Naive B cell (primary cell): Measurements from ENCODE around the gene KRT80. TPM values are rescaled to one million over a fixed set of nuclear protein-coding genes. Genes with fewer than 3 reads are reported as not detected.
A peak's percentile ranks its signal among the peaks of the same experiment; 100 is the strongest.

Source experiments
- ATAC-seq, 2 donors: fragments of 150-1000 bp; cut with Tn5 transposase; 2 replicates each; pipeline ENCODE4 v1.10.0; 2021; ENCODE audit warnings: low read depth in 2 of 2, mild to moderate bottlenecking in 2 of 2, moderate library complexity in 2 of 2
- DNase-seq: peaks from one replicate; pipeline ENCODE4 v3.0.0; 2022
- H3K27ac Mint-ChIP-seq, 6 donors: one replicate each; pipeline ENCODE4 v1.8.0; 2020 to 2022; ENCODE audit warnings: mild to moderate bottlenecking in 6 of 6, mixed read lengths in 6 of 6, moderate library complexity in 5 of 6, inconsistent platforms in 2 of 6
- H3K27me3 Mint-ChIP-seq, 3 donors: one replicate each; pipeline ENCODE4 v1.8.0; 2021 to 2022; ENCODE audit warnings: mixed read lengths in 3 of 3, mild to moderate bottlenecking in 1 of 3
- H3K36me3 Mint-ChIP-seq, 2 donors: one replicate each; pipeline ENCODE4 v1.8.0; 2020 to 2022; ENCODE audit warnings: mixed read lengths in 2 of 2, inconsistent platforms in 1 of 2, mild to moderate bottlenecking in 1 of 2
- H3K4me1 Mint-ChIP-seq, 3 donors: one replicate each; pipeline ENCODE4 v1.8.0; 2020 to 2022; ENCODE audit warnings: mixed read lengths in 3 of 3, inconsistent platforms in 1 of 3, mild to moderate bottlenecking in 1 of 3, moderate library complexity in 1 of 3
- H3K4me3 Mint-ChIP-seq, 8 donors: one replicate each; pipeline ENCODE4 v1.8.0; 2020 to 2022; ENCODE audit warnings: mild to moderate bottlenecking in 8 of 8, mixed read lengths in 8 of 8, moderate library complexity in 8 of 8, inconsistent platforms in 2 of 8
- H3K9me3 Mint-ChIP-seq, 7 donors: one replicate each; pipeline ENCODE4 v1.8.0; 2020 to 2022; ENCODE audit warnings: mixed read lengths in 7 of 7, mild to moderate bottlenecking in 5 of 7, inconsistent platforms in 2 of 7, moderate library complexity in 1 of 7
- polyA plus RNA-seq, 6 donors: library from polyadenylated mRNA; unstranded; fragments of 300-500 nt; fragmentation: Illumina TruSeq; gene quantifications; one replicate each; pipeline ENCODE4 v1.2.3, GENCODE V29; 2021; ENCODE audit warnings: low read depth in 6 of 6

Gene KRT80
- polyA plus RNA-seq, 6 donors from 2014 or later, result not detected

GRCh38 chr12:52141875-52142274 lies 49.9 kb downstream of the KRT80 start:
- DNase-seq, result no peak

DNA sequence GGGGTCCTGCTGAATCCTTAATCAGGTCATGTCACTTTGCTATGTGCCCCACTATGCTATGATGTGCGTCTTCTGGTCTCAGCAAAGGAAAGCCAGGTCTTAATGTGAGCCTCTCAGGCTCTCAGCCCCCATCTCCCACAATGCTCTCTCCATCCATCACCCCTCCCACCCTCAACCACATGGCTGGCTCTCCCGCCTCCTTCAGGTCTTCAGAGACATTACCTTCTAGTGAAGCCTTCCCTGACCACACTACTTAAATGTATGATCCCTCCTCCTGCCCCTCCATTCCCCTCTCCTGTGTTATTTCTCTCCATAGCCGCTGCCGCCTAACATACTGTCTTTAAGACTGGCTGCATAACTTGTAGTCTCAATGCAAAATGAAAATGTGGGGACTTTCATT lies 50.5 kb downstream of the KRT80 start:
- Mint-ChIP-seq H3K36me3 (no peaks in the 10 kb centered on the region), H3K4me3 (peak overlapping the region in 1 of 8 donors; percentile 48), H3K9me3 (no peaks in the 10 kb centered on the region), H3K4me1 (peaks cover 0 to 10% (median 8%) of the 10 kb centered on the region in 3 donors), H3K27me3 (peaks cover 8 to 17% (median 16%) of the 10 kb centered on the region in 3 donors), H3K27ac (peak overlapping the region in 1 of 6 donors; percentile 85)
- no peak for ATAC-seq
- no peak for DNase-seq

More at GRCh38 chr12:52141875-52142274, 49.9 kb downstream of the KRT80 start:
- peak overlapping the region in 1 of 6 donors; percentile 18 for H3K27ac Mint-ChIP-seq
- H3K4me3 Mint-ChIP-seq, result no peak overlapping the region
- H3K27me3 Mint-ChIP-seq, result peaks cover 5 to 17% (median 15%) of the 10 kb centered on the region in 3 donors
- H3K9me3 Mint-ChIP-seq, result no peaks in the 10 kb centered on the region
- H3K4me1 Mint-ChIP-seq, result peaks cover 0 to 10% (median 8%) of the 10 kb centered on the region in 3 donors
- no peaks in the 10 kb centered on the region for H3K36me3 Mint-ChIP-seq
- no peak for ATAC-seq

DNA sequence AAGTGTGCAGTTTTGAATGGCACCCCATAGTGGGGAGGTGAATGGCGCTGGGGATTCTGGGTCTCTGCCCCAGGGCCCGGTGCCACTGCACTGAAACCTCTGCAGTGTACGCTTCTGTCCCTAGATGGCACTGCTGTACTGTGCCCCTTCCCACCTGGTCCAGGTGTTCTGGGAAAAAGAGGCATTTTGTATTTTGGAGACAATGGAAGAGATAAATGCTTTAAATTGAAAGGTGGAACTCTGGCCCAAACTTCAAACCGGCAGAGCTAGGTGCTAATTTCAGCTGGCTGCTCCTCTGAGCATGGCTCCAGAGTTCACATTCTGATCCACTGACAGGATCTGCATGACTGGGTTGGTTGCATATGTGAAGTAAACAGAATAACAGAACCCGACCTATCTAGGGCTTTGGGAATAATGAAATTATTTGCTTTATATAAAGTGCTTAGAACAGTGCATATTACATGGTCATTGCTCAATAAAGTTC lies 52.2 kb downstream of the KRT80 start:
- Mint-ChIP-seq H3K27me3 (peaks cover 8 to 28% (median 21%) of the 10 kb centered on the region in 3 donors), H3K36me3 (no peaks in the 10 kb centered on the region), H3K4me1 (peaks cover 0 to 10% (median 8%) of the 10 kb centered on the region in 3 donors), H3K4me3 (no peak overlapping the region), H3K27ac (peak overlapping the region in 1 of 6 donors; percentile 67), H3K9me3 (no peaks in the 10 kb centered on the region)
- ATAC-seq, result peak; percentile 75 to 87
- DNase-seq, result no peak

- H3K27ac Mint-ChIP-seq, result peak overlapping the region in 1 of 6 donors; percentile 67
- ATAC-seq (no peak), DNase-seq (no peak)
Measured at GRCh38 chr12:52139147-52139546, 52.7 kb downstream of the KRT80 start.

GRCh38 chr12:52137746-52138145 lies 54.1 kb downstream of the KRT80 start:
- DNase-seq (no peak), ATAC-seq (no peak)
- peaks cover 16 to 31% (median 23%) of the 10 kb centered on the region in 3 donors for H3K27me3 Mint-ChIP-seq
- H3K4me1 Mint-ChIP-seq, result peaks cover 0 to 10% (median 8%) of the 10 kb centered on the region in 3 donors
- no peaks in the 10 kb centered on the region for H3K36me3 Mint-ChIP-seq
- H3K27ac Mint-ChIP-seq, result no peak overlapping the region
- peak overlapping the region in 1 of 8 donors; percentile 11 for H3K4me3 Mint-ChIP-seq
- H3K9me3 Mint-ChIP-seq, result no peaks in the 10 kb centered on the region

More at GRCh38 chr12:52139147-52139546, 52.7 kb downstream of the KRT80 start:
- H3K27me3 Mint-ChIP-seq, result peaks cover 8 to 31% (median 23%) of the 10 kb centered on the region in 3 donors
- peaks cover 0 to 10% (median 8%) of the 10 kb centered on the region in 3 donors for H3K4me1 Mint-ChIP-seq
- no peak overlapping the region for H3K4me3 Mint-ChIP-seq
- H3K36me3 Mint-ChIP-seq, result no peaks in the 10 kb centered on the region
- H3K9me3 Mint-ChIP-seq, result no peaks in the 10 kb centered on the region

GRCh38 chr12:52132754-52133161 lies 59.1 kb downstream of the KRT80 start:
- DNase-seq (no peak), ATAC-seq (no peak)
- peaks cover 0 to 4% (median 0%) of the 10 kb centered on the region in 3 donors for H3K4me1 Mint-ChIP-seq
- no peak overlapping the region for H3K4me3 Mint-ChIP-seq
- H3K27me3 Mint-ChIP-seq, result peaks cover 14 to 36% (median 32%) of the 10 kb centered on the region in 3 donors
- H3K27ac Mint-ChIP-seq, result peak overlapping the region in 1 of 6 donors; percentile 38
- H3K9me3 Mint-ChIP-seq, result peaks cover 0 to 6% (median 0%) of the 10 kb centered on the region in 7 donors
- peaks cover 0 to 8% of the 10 kb centered on the region in 2 donors for H3K36me3 Mint-ChIP-seq

DNA sequence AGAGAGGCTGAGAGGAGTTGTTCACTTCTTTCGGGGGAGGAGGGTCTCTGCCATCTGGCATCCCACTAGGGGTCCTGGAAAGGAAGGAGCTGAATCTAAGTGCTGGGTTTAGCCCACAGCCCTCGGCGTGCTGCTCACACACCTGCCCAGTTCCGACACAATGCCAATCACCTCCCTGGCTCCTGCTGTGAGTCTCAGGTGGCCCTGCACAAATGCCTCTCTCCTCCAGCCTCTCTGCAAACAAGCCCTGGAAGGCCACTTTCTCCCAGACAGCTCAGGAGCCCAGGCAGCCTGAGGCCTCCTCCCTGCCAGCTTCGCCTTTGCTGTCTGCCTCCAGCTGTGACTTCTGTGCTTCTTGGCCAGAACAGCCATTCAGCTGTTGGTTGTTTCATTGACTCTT lies 61.1 kb downstream of the KRT80 start:
- no peak overlapping the region for H3K4me3 Mint-ChIP-seq
- peaks cover 0 to 6% (median 0%) of the 10 kb centered on the region in 7 donors for H3K9me3 Mint-ChIP-seq
- DNase-seq (no peak), ATAC-seq (no peak)
- peaks cover 0 to 4% (median 0%) of the 10 kb centered on the region in 3 donors for H3K4me1 Mint-ChIP-seq
- peak overlapping the region in 1 of 6 donors; percentile 85 for H3K27ac Mint-ChIP-seq
- peaks cover 20 to 43% (median 41%) of the 10 kb centered on the region in 3 donors for H3K27me3 Mint-ChIP-seq
- H3K36me3 Mint-ChIP-seq, result peaks cover 0 to 8% of the 10 kb centered on the region in 2 donors

DNA sequence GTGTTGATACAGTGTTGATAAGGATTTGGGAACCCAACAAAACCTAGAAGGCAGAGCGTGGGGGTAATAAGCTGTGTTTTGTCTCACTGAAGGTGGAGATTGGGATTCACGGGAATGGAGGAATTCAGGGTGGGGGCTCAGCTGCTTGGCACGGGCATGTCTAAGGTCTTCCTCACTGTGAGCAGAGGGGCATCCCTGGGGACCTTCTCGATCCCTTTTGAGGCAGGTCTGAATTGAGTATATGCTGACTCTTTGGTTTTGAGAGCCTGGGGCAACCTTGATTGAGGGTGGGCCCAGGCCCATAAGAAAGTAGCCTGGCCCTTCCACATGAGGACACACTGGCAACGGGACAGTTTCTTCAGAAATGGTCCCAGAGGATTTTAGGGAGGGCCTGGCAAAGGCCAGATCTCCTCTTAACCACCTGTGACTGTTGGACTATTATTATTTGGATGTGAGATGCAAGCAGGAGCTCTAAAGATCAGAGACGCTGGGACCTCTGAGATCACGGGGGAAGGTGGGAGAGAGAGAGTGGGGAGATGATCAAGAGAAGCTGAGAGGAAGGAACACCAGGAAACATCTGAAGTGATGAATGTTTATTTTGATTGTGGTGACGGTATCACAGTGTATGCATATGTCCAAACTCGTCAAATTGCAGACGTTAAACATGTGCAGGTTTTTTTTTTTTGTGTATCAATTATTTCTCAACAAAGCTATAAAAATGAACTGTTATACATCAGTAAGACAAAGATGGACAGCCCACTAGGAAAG lies 63.9 kb downstream of the KRT80 start:
- Mint-ChIP-seq H3K27ac (peak overlapping the region in 1 of 6 donors; percentile 19), H3K4me1 (peaks cover 0 to 4% (median 0%) of the 10 kb centered on the region in 3 donors), H3K27me3 (peaks cover 13 to 40% (median 38%) of the 10 kb centered on the region in 3 donors), H3K36me3 (peaks cover 0 to 8% of the 10 kb centered on the region in 2 donors), H3K9me3 (peaks cover 0 to 6% (median 0%) of the 10 kb centered on the region in 7 donors), H3K4me3 (no peak overlapping the region)
- no peak for DNase-seq
- no peak for ATAC-seq

DNA sequence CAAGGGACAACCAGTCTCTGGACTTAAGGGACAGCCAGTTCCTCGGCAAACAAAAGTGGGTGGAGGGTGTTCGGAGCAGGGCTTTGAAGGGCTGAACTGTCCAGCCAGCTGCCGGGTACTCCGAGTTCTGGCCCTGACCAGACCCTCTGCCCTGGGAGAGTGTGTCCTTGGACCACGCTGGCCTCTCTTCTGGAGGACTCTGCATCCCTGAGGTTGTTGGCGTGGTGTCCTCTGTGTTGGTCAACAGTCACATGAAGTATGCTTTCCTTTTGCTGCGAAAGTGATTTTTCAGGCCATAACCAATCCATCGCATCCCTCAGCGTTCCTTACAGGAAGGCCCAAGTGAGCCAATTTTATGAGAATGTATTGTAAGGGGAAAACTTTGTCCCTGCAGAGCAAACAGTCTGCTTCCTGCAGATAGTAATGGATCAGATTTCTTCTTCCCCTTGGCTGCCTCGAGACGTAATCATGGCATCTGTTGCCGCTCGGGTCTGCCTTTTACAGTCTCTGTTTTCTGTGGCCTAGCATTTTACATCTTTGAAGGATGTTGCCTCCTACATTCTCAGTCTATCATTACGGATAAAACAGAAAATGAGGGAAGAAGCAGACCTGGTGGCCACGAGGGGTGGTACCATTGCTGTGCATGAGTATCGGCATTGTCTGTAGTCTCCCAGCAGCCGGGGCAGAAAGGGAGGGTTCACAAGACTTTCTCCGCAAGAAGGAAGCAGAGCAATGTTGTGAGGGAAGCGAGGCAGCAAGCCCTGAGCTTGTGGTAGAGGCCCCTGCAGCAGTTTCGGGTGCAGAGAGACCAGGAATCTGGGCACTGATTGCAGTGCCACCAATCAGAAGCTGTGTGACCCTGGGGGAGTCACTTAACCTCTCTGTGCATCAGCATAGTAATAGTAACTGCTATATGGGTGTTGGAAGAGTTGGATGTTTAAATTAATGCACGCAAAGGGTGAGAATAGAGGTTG lies 64.9 kb downstream of the KRT80 start:
- H3K4me3 Mint-ChIP-seq, result no peak overlapping the region
- H3K27ac Mint-ChIP-seq, result peak overlapping the region in 1 of 6 donors; percentile 11
- ATAC-seq (no peak), DNase-seq (no peak)
- peaks cover 11 to 38% (median 30%) of the 10 kb centered on the region in 3 donors for H3K27me3 Mint-ChIP-seq
- H3K4me1 Mint-ChIP-seq, result peaks cover 0 to 8% (median 3%) of the 10 kb centered on the region in 3 donors
- H3K36me3 Mint-ChIP-seq, result peaks cover 0 to 8% of the 10 kb centered on the region in 2 donors
- H3K9me3 Mint-ChIP-seq, result peaks cover 0 to 6% (median 0%) of the 10 kb centered on the region in 7 donors

DNA sequence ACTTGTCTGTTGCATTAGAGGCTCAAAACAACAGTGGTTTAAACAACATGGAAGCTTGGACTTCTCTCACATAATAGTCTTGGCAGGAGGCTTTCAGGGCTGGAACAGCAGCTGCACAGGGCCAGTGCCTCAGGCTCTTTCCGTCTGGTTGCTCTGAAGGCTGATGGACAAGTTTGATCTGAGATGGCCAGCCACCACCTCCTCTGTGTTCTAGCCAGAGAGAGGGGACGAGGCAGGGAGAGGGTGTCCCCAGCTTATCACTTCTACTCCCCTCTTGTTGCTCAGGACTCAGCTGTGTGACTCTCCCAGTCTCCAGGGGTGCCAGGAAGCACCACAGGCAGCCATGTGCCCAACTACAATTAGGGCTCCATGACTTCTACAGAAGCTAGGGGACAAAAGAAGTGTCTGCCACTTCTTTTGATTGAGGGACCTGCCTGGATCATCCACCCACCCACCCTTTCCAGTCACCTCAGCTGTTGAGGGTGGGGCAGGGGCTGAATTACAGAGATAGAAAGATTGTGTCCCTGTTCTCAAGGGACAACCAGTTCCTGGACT lies 65.7 kb downstream of the KRT80 start:
- Mint-ChIP-seq H3K27ac (peak overlapping the region in 1 of 6 donors; percentile 69), H3K9me3 (peaks cover 0 to 1% (median 0%) of the 10 kb centered on the region in 7 donors), H3K36me3 (peaks cover 0 to under 1% of the 10 kb centered on the region in 2 donors), H3K4me3 (no peak overlapping the region), H3K27me3 (peaks cover 14 to 35% (median 22%) of the 10 kb centered on the region in 3 donors), H3K4me1 (peaks cover 5 to 8% (median 7%) of the 10 kb centered on the region in 3 donors)
- DNase-seq, result no peak
- ATAC-seq, result no peak

DNA sequence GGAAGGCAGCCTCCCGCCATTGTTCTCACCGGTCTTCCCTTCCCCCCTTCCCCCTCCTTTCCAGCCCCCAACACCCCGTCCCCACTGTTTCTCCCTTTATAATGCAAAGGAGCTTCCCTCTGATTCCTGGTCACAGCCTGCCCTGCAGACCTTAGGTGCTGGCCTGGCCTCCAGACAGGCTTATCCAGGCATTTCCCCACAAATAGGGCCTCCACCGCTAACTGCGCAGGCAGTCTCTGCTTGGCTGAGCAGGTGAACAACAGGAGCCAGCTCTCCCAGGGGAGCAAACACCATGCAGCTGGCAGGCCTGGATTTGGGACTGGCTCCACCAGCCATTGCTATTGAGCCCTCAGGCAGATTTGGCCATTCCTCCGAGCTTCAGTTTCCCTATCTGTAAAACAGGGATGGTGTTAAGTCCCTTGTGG lies 66.3 kb downstream of the KRT80 start:
- no peak for DNase-seq
- Mint-ChIP-seq H3K4me1 (peaks cover 7 to 8% (median 7%) of the 10 kb centered on the region in 3 donors), H3K27ac (no peak overlapping the region), H3K9me3 (no peaks in the 10 kb centered on the region), H3K27me3 (peaks cover 14 to 35% (median 21%) of the 10 kb centered on the region in 3 donors), H3K36me3 (no peaks in the 10 kb centered on the region), H3K4me3 (no peak overlapping the region)
- no peak for ATAC-seq

DNA sequence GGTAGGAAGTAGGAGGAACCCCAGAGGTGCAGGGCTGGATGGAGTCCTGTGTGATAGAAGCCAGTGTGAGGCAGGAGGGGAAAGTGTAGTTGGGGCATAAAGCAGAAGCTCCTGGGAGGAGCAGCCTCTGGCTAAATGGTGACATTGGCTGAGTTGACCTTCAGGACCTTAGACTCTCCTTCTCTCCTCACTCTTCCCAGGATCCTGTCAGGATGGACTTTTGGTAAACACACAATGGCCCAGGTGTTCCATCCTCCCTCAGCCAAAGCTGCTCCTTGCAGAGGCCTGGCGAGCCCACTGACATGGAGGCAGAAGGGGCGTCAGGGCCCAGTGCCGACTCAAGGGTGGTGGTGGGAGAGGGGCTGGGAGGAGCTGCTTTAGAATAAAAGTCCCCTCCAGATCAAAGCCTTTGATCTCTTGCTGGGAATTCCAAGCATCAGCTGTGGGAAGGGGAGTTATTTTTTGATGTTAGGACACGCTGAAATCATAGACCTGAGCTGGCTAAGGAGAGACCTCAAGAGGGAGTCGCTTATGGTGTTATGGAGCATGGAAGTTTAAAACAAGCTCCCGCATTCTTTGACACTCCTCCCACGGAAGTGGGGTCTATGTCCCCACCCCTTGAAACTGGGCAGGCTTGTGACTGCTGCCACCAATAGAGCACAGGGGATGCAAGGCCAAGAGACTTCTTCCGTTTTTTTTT lies 68.2 kb downstream of the KRT80 start:
- Mint-ChIP-seq H3K4me1 (peaks cover 18 to 23% (median 23%) of the 10 kb centered on the region in 3 donors), H3K4me3 (no peak overlapping the region), H3K9me3 (no peaks in the 10 kb centered on the region), H3K27ac (no peak overlapping the region), H3K27me3 (peaks cover 14 to 35% (median 21%) of the 10 kb centered on the region in 3 donors), H3K36me3 (no peaks in the 10 kb centered on the region)
- DNase-seq, result no peak
- ATAC-seq, result peak; percentile 38 to 41
